Sigmoid colon (tissue), 7 donors: Measurements from ENCODE around the gene MTCL1. TPM values are rescaled to one million over a fixed set of nuclear protein-coding genes. Genes with fewer than 3 reads are reported as not detected.

Experiments used
- DNase-seq: peaks from one replicate; pipeline ENCODE4 v3.0.0-alpha.2; 2019
- H3K27ac ChIP-seq, 4 donors: fragments of 200-600 bp; sonication (generic); one replicate each; pipeline ENCODE4 v1.5.1; 2016 to 2019; ENCODE audit warnings: mild to moderate bottlenecking in 1 of 4
- H3K27me3 ChIP-seq, 3 donors: fragments of 200-600 bp; sonication (generic); one replicate each; pipeline ENCODE4 v1.5.1; 2019; ENCODE audit warnings: mild to moderate bottlenecking in 1 of 3
- H3K36me3 ChIP-seq, 4 donors: fragments of 200-600 bp; sonication (generic); one replicate each; pipeline ENCODE4 v1.5.1; 2016 to 2019
- H3K4me1 ChIP-seq, 4 donors: fragments of 200-600 bp; sonication (generic); one replicate each; pipeline ENCODE4 v1.5.1; 2017 to 2019
- H3K4me3 ChIP-seq, 4 donors: fragments of 200-600 bp; sonication (generic); one replicate each; pipeline ENCODE4 v1.5.1; 2017 to 2019; ENCODE audit warnings: mild to moderate bottlenecking in 2 of 4, moderate library complexity in 1 of 4
- H3K9me3 ChIP-seq, 4 donors: fragments of 200-600 bp in 3 of 4; sonication (generic) in 3 of 4; one replicate each; pipeline versions ENCODE4 v1.5.1 to v1.6.1; 2013 to 2019
- EP300 ChIP-seq, 4 donors: sonication (generic); formaldehyde crosslinking; IDR thresholded peaks; one replicate each; pipeline ENCODE4 v1.6.1; 2017; ENCODE audit warnings: antibody characterized with exemption in 4 of 4
- POLR2A ChIP-seq, 2 donors: fragments of 450-650 bp; IDR thresholded peaks; one replicate each; pipeline ENCODE4 v1.6.1; 2016; ENCODE audit warnings: antibody characterized with exemption in 2 of 2, mild to moderate bottlenecking in 2 of 2, moderate library complexity in 2 of 2
- POLR2AphosphoS5 ChIP-seq, 4 donors: sonication (generic); formaldehyde crosslinking; IDR thresholded peaks; one replicate each; pipeline ENCODE4 v1.6.1; 2017; ENCODE audit warnings: antibody characterized with exemption in 4 of 4
- WGBS, 2 donors: extraction: QIAGEN DNeasy Blood & Tissue Kit; methylation state at CpG; one replicate each; pipeline ENCODE4 v1.1.7; 2013; 5-methylcytosine and 5-hydroxymethylcytosine counted together
- intact Hi-C: fragments of 100-400 bp; cut with DNase I; formaldehyde crosslinking; loops from one replicate; pipeline ENCODE4 v1.15.1; 2023
- polyA plus RNA-seq, 3 donors: library from polyadenylated mRNA; stranded (reverse); fragments of 200-250 nt; gene quantifications; one replicate each; pipeline ENCODE4 v1.2.3, GENCODE V29; 2013
- total RNA-seq, 4 donors: library from RNA; depleted of rRNA; stranded (reverse); fragments of >200 nt; gene quantifications; one replicate each; pipeline ENCODE4 v1.1.0, GENCODE V29; 2016
- TF ChIP-seq, protein P1 (sequence below), 4 experiments: fragments of 450-650 bp in 3 of 4; fragments of 200-600 bp in 1 of 4; IDR thresholded peaks; one replicate each; pipeline ENCODE4 v1.5.1; 2016 to 2019; ENCODE audit warnings: antibody characterized with exemption in 4 of 4, mild to moderate bottlenecking in 3 of 4, moderate library complexity in 2 of 4
- donor health status: healthy with polysubstance abuse.
- donor health status: Bipolar disorder and iron deficiency.
- donor health status: healthy.

MTCL1 gene
- total and polyA plus RNA-seq, 7 donors = 0.69 to 133 (median 58.5) TPM

DNA sequence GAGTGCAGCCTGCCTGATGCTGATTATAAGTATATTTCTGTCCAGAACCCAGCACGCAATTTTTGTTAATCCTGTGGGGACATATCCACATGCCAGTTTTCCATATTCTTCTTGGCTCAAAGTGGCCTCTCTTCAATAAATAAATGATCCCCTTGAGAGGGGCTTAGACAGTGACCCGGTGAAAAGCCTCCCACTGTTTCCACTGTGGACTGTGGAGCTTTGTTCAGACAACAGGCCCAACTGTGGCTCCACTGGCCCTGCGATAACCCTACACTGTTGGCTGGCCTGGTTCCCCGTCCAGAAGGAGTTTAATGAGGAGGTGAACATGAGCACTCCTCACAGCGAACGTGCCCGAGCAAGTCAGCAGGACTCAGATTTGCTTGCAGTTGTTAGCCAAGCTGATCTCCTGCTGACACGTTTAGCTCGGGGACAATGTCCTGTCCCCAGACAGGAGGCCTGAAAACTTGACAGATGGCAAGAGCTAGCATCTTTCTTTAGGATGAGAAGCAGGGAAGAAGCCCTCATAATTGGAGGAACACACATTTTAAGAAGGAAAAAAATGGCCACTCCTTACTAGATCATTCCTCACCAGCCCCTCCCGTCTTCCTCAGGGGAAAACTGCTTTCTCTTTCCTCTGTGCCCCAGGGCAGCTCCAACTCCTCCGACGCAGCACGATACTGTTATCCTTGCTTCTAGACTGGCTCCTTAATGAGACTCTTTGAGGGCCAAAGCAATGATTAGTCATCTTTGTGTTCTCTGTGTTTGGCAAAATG, 20.0 kb upstream of the MTCL1 start:
- 86 to 87% methylated on average over 13 of the region's 13 CpGs for WGBS, 2 donors
- H3K27me3 ChIP-seq = no peaks in the 10 kb centered on the region
- DNase-seq = no peak
- TF ChIP-seq EP300 (IDR thresholded peaks at IDR 0.05) = no peak
- TF ChIP-seq POLR2AphosphoS5 (IDR thresholded peaks at IDR 0.05) = no peak
- no peak for TF ChIP-seq POLR2A (IDR thresholded peaks at IDR 0.05)
- TF ChIP-seq, protein P1, sequence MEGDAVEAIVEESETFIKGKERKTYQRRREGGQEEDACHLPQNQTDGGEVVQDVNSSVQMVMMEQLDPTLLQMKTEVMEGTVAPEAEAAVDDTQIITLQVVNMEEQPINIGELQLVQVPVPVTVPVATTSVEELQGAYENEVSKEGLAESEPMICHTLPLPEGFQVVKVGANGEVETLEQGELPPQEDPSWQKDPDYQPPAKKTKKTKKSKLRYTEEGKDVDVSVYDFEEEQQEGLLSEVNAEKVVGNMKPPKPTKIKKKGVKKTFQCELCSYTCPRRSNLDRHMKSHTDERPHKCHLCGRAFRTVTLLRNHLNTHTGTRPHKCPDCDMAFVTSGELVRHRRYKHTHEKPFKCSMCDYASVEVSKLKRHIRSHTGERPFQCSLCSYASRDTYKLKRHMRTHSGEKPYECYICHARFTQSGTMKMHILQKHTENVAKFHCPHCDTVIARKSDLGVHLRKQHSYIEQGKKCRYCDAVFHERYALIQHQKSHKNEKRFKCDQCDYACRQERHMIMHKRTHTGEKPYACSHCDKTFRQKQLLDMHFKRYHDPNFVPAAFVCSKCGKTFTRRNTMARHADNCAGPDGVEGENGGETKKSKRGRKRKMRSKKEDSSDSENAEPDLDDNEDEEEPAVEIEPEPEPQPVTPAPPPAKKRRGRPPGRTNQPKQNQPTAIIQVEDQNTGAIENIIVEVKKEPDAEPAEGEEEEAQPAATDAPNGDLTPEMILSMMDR (IDR thresholded peaks at IDR 0.05) = no peak
- H3K27ac ChIP-seq = no peak overlapping the region
- peaks cover 0 to 10% (median 2%) of the 10 kb centered on the region in 4 donors for H3K4me1 ChIP-seq
- H3K4me3 ChIP-seq = no peak overlapping the region
- no peaks in the 10 kb centered on the region for H3K9me3 ChIP-seq
- intact Hi-C loops = no loop called here
- H3K36me3 ChIP-seq = no peaks in the 10 kb centered on the region

DNA sequence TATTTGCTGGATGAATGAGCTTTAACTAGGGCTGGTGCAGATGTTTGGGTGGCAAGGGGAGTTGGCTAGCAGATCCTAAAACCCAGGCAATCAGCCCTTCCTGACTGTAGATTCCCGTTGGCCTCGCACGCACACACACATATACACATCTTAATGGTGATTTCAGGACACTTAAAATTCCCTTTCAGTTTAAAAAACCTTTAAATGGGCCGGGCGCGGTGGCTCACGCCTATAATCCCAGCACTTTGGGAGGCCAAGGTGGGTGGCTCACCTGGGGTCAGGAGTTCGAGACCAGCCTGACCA, 19.5 kb upstream of the MTCL1 start:
- TF ChIP-seq EP300 (IDR thresholded peaks at IDR 0.05) = no peak
- TF ChIP-seq, protein P1 (IDR thresholded peaks at IDR 0.05) = no peak
- no peak for TF ChIP-seq POLR2A (IDR thresholded peaks at IDR 0.05)
- TF ChIP-seq POLR2AphosphoS5 (IDR thresholded peaks at IDR 0.05) = no peak
- H3K27me3 ChIP-seq = no peaks in the 10 kb centered on the region
- no peak overlapping the region for H3K4me3 ChIP-seq
- peaks cover 0 to 10% (median 2%) of the 10 kb centered on the region in 4 donors for H3K4me1 ChIP-seq
- no peak overlapping the region for H3K27ac ChIP-seq
- intact Hi-C loops = no loop called here
- H3K9me3 ChIP-seq = no peaks in the 10 kb centered on the region
- WGBS, 2 donors = 88 to 95% methylated on average over 8 of the region's 8 CpGs
- no peak for DNase-seq
- H3K36me3 ChIP-seq = no peaks in the 10 kb centered on the region

DNA sequence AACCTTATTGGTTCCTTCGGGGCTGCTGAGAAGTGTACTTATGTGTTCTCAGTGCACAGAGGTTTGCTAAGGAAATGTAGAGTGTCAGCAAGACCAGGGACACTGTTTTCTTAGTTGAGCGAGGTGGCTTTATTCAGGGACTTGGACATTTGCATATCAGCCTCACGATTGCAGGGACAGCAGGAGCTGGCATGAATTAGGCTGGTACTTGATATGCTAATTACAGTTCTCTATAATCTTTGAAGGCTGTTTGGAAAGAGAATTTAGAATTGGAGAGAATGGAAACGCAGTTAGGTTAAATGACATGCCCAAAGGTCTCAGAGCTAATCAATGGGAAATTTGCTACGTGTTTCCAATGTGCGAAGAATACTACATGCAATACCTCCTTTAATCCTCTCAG, 18.7 kb upstream of the MTCL1 start:
- H3K36me3 ChIP-seq = no peaks in the 10 kb centered on the region
- H3K27ac ChIP-seq = no peak overlapping the region
- intact Hi-C loops = no loop called here
- H3K27me3 ChIP-seq = no peaks in the 10 kb centered on the region
- no peak for DNase-seq
- no peaks in the 10 kb centered on the region for H3K9me3 ChIP-seq
- TF ChIP-seq POLR2A (IDR thresholded peaks at IDR 0.05) (no peak), EP300 (IDR thresholded peaks at IDR 0.05) (no peak), POLR2AphosphoS5 (IDR thresholded peaks at IDR 0.05) (no peak)
- TF ChIP-seq, protein P1 (IDR thresholded peaks at IDR 0.05) = no peak
- H3K4me3 ChIP-seq = no peak overlapping the region
- peaks cover 0 to 10% (median 2%) of the 10 kb centered on the region in 4 donors for H3K4me1 ChIP-seq
- 76 to 82% methylated on average over 6 of the region's 6 CpGs for WGBS, 2 donors

DNA sequence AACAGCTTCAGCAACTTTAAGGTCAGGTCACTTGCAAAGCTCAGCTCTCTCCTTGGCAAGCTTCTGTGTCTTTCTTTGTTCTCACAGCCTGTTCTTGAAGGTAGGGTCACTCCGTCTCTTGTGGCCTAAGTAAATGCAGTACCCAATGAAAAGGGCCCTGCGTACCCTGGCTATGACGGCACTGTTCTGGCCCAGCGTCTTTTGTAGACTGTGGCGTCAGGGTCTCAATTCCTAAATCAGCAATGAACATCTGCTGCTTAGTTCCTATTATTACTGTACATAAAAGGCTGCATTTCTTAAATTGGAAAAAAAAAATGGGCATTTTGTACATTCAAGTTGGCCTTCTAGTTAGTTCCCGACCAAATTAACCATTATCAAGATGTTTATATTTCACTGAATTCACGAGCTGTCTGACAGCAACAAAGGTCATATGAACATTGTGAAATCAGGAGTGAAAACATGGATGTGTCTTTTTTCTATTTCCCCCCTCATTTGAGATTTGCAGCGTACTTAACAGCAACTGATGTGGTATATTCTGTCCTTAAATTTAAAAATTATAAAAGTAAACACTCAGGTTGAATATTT, 17.0 kb upstream of the MTCL1 start:
- 79 to 81% methylated on average over 8 of the region's 8 CpGs for WGBS, 2 donors

More for the DNA sequence above, 17.0 kb upstream of the MTCL1 start:
- DNase-seq = no peak
- Histone ChIP-seq H3K27ac (peak overlapping the region in 1 of 4 donors; percentile 45), H3K27me3 (no peaks in the 10 kb centered on the region), H3K36me3 (no peaks in the 10 kb centered on the region), H3K4me1 (peaks cover 0 to 10% (median 2%) of the 10 kb centered on the region in 4 donors), H3K9me3 (no peaks in the 10 kb centered on the region), H3K4me3 (no peak overlapping the region)
- TF ChIP-seq, protein P1 (IDR thresholded peaks at IDR 0.05) = no peak
- TF ChIP-seq POLR2AphosphoS5 (IDR thresholded peaks at IDR 0.05) = no peak
- TF ChIP-seq POLR2A (IDR thresholded peaks at IDR 0.05) = no peak
- TF ChIP-seq EP300 (IDR thresholded peaks at IDR 0.05) = no peak
- intact Hi-C loops = no loop called here
